Naive B cell (primary cell): ENCODE measurements around the gene PPP2CA. TPM values are rescaled to one million over a fixed set of nuclear protein-coding genes. Genes with fewer than 3 reads are reported as not detected.
A peak's percentile ranks its signal among the peaks of the same experiment; 100 is the strongest.

Experiments
- ATAC-seq, 2 donors: fragments of 150-1000 bp; cut with Tn5 transposase; 2 replicates each; pipeline ENCODE4 v1.10.0; 2021; ENCODE audit warnings: low read depth in 2 of 2, mild to moderate bottlenecking in 2 of 2, moderate library complexity in 2 of 2
- DNase-seq: peaks from one replicate; pipeline ENCODE4 v3.0.0; 2022
- H3K27ac Mint-ChIP-seq, 6 donors: one replicate each; pipeline ENCODE4 v1.8.0; 2020 to 2022; ENCODE audit warnings: mild to moderate bottlenecking in 6 of 6, mixed read lengths in 6 of 6, moderate library complexity in 5 of 6, inconsistent platforms in 2 of 6
- H3K27me3 Mint-ChIP-seq, 3 donors: one replicate each; pipeline ENCODE4 v1.8.0; 2021 to 2022; ENCODE audit warnings: mixed read lengths in 3 of 3, mild to moderate bottlenecking in 1 of 3
- H3K36me3 Mint-ChIP-seq, 2 donors: one replicate each; pipeline ENCODE4 v1.8.0; 2020 to 2022; ENCODE audit warnings: mixed read lengths in 2 of 2, inconsistent platforms in 1 of 2, mild to moderate bottlenecking in 1 of 2
- H3K4me1 Mint-ChIP-seq, 3 donors: one replicate each; pipeline ENCODE4 v1.8.0; 2020 to 2022; ENCODE audit warnings: mixed read lengths in 3 of 3, inconsistent platforms in 1 of 3, mild to moderate bottlenecking in 1 of 3, moderate library complexity in 1 of 3
- H3K4me3 Mint-ChIP-seq, 8 donors: one replicate each; pipeline ENCODE4 v1.8.0; 2020 to 2022; ENCODE audit warnings: mild to moderate bottlenecking in 8 of 8, mixed read lengths in 8 of 8, moderate library complexity in 8 of 8, inconsistent platforms in 2 of 8
- H3K9me3 Mint-ChIP-seq, 7 donors: one replicate each; pipeline ENCODE4 v1.8.0; 2020 to 2022; ENCODE audit warnings: mixed read lengths in 7 of 7, mild to moderate bottlenecking in 5 of 7, inconsistent platforms in 2 of 7, moderate library complexity in 1 of 7
- polyA plus RNA-seq, 6 donors: library from polyadenylated mRNA; unstranded; fragments of 300-500 nt; fragmentation: Illumina TruSeq; gene quantifications; one replicate each; pipeline ENCODE4 v1.2.3, GENCODE V29; 2021; ENCODE audit warnings: low read depth in 6 of 6

PPP2CA gene
- polyA plus RNA-seq, 6 donors from 2014 or later: 182 to 213 (median 190) TPM

GRCh38 chr5:134146651-134147518, 79.0 kb downstream of the PPP2CA start:
- H3K27me3 Mint-ChIP-seq: no peaks in the 10 kb centered on the region
- DNase-seq: no peak
- H3K4me1 Mint-ChIP-seq: peaks cover 5 to 15% (median 10%) of the 10 kb centered on the region in 3 donors

GRCh38 chr5:134145779-134146581, 79.9 kb downstream of the PPP2CA start:
- H3K27ac Mint-ChIP-seq: peak overlapping the region in 3 of 6 donors; percentile 5 to 79 (median 20)
- peak; percentile 85 to 89 for ATAC-seq
- H3K9me3 Mint-ChIP-seq: no peaks in the 10 kb centered on the region
- H3K4me1 Mint-ChIP-seq: peaks cover 12 to 20% (median 13%) of the 10 kb centered on the region in 3 donors
- peaks cover 4 to 7% of the 10 kb centered on the region in 2 donors for H3K36me3 Mint-ChIP-seq
- H3K4me3 Mint-ChIP-seq: peak overlapping the region in 1 of 8 donors; percentile 67
- H3K27me3 Mint-ChIP-seq: no peaks in the 10 kb centered on the region
- peak; percentile 68 for DNase-seq

More at GRCh38 chr5:134146651-134147518, 79.0 kb downstream of the PPP2CA start:
- peaks cover 4 to 7% of the 10 kb centered on the region in 2 donors for H3K36me3 Mint-ChIP-seq
- peak overlapping the region in 3 of 6 donors; percentile 51 to 79 (median 69) for H3K27ac Mint-ChIP-seq
- ATAC-seq: no peak
- H3K9me3 Mint-ChIP-seq: no peaks in the 10 kb centered on the region
- H3K4me3 Mint-ChIP-seq: no peak overlapping the region

GRCh38 chr5:134145041-134145757, 80.7 kb downstream of the PPP2CA start:
- no peaks in the 10 kb centered on the region for H3K27me3 Mint-ChIP-seq
- DNase-seq (no peak), ATAC-seq (no peak)
- H3K36me3 Mint-ChIP-seq: peaks cover 4 to 7% of the 10 kb centered on the region in 2 donors
- no peaks in the 10 kb centered on the region for H3K9me3 Mint-ChIP-seq
- peak overlapping the region in 2 of 8 donors; percentile 41 to 70 for H3K4me3 Mint-ChIP-seq
- H3K4me1 Mint-ChIP-seq: peaks cover 19 to 23% (median 20%) of the 10 kb centered on the region in 3 donors
- peak overlapping the region in 2 of 6 donors; percentile 75 to 79 for H3K27ac Mint-ChIP-seq

Other genes with a start within 250 kb of the PPP2CA start
- 10 to 100 TPM; 76.4 to 88.7 (median 79.2) TPM for gene VDAC1, start 221.1 kb downstream of the PPP2CA start, polyA plus RNA-seq
- gene TCF7, start 111.4 kb downstream of the PPP2CA start, polyA plus RNA-seq: 1 to 10 TPM in 5 of 6 donors, under 1 TPM in 1; 0.34 to 3.7 (median 2.4) TPM
- 1,000 to 10,000 TPM; 1,058 to 1,567 (median 1,113) TPM for gene SKP1, start 49.1 kb downstream of the PPP2CA start, polyA plus RNA-seq
- 1 to 10 TPM in 2 of 6 donors, not detected in 4; 1.8 to 9.5 TPM for gene CDKL3, start 141.1 kb upstream of the PPP2CA start, polyA plus RNA-seq
- 10 to 100 TPM; 58.2 to 96.5 (median 77.7) TPM for gene UBE2B, start 145.5 kb upstream of the PPP2CA start, polyA plus RNA-seq
- gene CDKN2AIPNL, start 185.8 kb upstream of the PPP2CA start, polyA plus RNA-seq: 10 to 100 TPM; 32.4 to 55.2 (median 37.0) TPM